22Rv1 (cell line): ENCODE data around the gene CEP152.

Experiments used
- H3K27ac ChIP-seq: fragments of 450-650 bp; 2 replicates; pipeline ENCODE4 v1.5.1; 2017
- ZFX ChIP-seq: fragments of 450-650 bp; IDR thresholded peaks from 2 replicates; pipeline ENCODE4 v1.6.1; 2017; ENCODE audit warnings: antibody characterized with exemption, borderline replicate concordance
- TF ChIP-seq, protein P1 (sequence below): fragments of 450-650 bp; IDR thresholded peaks from 2 replicates; pipeline ENCODE4 v1.5.1; 2017; ENCODE audit warnings: mild to moderate bottlenecking

Gene CEP152

DNA sequence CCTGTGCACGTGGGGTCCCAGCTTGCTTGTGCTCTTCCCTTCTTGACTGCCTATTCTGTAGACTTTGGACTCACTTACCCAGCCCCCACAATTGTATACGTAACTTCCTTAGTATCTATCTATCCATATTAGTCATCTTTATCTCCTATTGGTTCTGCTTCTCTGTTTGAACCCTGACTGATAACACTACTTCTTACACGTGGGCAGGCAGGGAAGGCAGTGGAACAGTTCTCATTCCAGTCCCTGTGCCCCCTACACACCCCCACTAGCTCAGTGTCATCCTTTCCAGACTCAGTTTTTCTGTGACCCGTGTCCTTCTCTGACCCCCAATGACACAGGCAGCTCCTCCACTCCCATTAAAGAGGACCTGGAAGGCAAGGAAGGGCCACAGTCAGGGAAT is 91.2 kb downstream of the CEP152 start:
- no peak for TF ChIP-seq ZFX
- TF ChIP-seq, protein P1, sequence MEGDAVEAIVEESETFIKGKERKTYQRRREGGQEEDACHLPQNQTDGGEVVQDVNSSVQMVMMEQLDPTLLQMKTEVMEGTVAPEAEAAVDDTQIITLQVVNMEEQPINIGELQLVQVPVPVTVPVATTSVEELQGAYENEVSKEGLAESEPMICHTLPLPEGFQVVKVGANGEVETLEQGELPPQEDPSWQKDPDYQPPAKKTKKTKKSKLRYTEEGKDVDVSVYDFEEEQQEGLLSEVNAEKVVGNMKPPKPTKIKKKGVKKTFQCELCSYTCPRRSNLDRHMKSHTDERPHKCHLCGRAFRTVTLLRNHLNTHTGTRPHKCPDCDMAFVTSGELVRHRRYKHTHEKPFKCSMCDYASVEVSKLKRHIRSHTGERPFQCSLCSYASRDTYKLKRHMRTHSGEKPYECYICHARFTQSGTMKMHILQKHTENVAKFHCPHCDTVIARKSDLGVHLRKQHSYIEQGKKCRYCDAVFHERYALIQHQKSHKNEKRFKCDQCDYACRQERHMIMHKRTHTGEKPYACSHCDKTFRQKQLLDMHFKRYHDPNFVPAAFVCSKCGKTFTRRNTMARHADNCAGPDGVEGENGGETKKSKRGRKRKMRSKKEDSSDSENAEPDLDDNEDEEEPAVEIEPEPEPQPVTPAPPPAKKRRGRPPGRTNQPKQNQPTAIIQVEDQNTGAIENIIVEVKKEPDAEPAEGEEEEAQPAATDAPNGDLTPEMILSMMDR, result no peak
- H3K27ac ChIP-seq, result no peak overlapping the region

DNA sequence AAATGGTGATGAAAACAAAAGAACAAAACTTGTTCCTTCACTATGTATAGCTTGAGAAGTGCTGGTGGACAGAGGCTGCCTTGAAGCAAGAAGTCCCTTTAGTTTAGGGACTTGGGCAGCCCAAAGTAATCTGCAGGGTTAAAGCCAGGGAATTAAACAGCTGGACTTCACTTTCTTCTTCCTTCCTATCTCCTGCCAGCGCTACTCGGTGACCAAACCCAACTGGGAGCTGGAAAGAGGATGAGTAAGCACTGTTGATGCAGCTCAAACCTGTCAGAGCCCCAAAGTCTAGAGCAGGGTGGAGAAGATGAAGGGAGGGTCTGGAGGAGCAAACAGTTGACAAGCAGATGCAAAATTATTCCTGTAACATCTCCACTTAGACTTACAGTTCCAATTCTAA is 92.2 kb downstream of the CEP152 start:
- H3K27ac ChIP-seq, result no peak overlapping the region
- TF ChIP-seq, protein P1, result no peak
- TF ChIP-seq ZFX, result no peak

DNA sequence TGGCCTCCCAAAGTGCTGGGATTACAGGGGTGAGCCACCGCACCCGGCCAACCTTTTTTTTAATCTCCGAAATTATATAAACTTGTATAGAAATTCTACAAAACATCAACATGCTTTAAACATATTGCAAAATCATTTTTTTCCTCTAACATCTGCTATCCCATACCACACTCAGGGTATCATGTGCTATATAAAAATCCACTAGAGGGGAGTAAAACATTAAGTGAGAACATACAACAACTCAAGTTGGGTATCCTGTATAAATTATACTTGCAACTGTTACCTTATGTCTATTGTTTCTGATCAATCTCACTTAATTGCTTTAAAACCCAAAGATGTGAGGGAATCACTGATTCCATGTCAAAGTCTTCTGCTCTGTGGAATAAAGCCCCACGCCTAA is 93.4 kb downstream of the CEP152 start:
- H3K27ac ChIP-seq, result no peak overlapping the region
- no peak for TF ChIP-seq ZFX
- TF ChIP-seq, protein P1, result no peak

DNA sequence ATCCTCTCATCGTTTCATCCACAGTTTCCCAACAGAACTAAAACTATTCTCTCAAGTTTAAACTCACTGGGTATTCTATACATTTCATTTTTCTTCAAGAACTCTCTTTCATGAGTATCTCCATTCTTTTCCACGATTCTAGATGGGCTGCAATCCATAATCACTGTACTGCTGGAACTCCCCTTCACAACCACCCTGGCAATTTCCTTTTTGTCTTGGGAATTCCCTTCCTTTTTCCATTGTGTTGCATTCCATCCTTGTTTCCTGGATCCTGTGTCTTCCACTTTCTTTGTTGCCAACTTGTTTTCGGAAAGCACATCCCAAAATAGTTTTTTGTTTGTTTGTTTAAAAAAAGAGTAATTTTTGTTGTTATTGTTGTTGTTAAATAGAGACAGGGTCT is 98.3 kb downstream of the CEP152 start:
- TF ChIP-seq, protein P1, result no peak
- TF ChIP-seq ZFX, result no peak
- H3K27ac ChIP-seq, result no peak overlapping the region

DNA sequence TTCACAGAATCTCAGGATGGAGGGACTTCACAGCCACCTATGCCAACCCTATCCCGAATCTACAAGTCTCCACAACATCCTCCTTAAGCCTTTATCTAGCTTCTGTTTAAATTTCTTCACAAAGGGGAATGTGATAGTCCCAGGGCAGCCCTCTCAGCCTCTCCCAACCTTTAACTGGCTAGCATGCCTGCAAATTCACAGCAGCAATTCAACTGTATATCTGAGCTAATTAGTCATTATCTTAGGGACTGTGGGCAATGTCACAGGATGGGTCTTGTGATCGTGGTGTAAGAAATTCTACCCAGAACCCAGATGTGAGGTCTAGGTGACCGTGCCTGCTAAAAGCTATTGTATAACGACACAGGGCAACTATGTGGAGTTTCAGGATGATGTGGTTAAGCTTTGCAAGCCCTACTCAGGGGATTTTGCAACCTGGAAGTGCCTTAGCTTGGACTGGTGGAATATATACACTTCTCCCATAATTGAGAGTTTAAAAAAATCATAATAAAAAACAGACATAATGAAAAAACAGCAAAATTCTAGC is 99.8 kb downstream of the CEP152 start:
- no peak for TF ChIP-seq ZFX
- TF ChIP-seq, protein P1, result no peak
- no peak overlapping the region for H3K27ac ChIP-seq

DNA sequence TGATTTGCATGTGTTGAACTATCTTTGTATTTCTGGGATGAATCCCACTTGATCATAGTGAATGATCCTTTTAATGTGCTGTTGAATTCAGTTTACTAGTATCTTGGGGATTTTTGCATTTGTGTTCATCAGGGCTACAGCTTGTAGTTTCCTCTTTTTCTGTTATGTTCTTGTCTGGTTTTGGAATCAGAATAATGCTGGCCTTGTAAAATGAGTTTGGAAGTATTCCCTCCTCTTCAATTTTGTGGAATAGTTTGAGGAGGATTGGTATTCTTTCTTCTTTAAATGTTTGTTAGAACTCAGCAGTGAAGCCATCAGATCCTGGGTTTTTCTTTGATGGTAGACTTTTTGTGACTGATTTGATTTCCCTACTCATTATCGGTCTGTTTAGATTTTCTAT is 102.2 kb downstream of the CEP152 start:
- no peak for TF ChIP-seq ZFX
- TF ChIP-seq, protein P1, result no peak
- H3K27ac ChIP-seq, result no peak overlapping the region

DNA sequence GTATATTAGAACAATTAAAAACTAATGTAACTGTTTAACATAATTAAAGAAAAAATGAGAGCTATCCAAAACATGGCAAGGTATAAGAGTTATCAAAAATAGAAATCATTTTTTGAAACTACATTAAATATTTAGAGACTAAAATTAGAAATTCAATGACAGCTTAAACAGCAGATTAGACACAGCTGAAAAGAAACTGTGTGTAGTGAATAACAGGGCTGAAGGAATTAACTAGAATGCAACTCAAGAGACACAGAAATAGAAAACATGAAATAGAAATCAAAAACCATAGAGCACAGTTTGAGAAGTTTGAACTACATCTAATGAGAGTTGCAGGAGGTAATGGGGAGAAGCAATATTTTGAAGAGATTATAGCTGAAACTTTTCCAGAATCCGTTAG is 105.5 kb downstream of the CEP152 start:
- H3K27ac ChIP-seq, result no peak overlapping the region
- TF ChIP-seq, protein P1, result no peak
- no peak for TF ChIP-seq ZFX
